KG1 (cell line): ENCODE measurements around the gene NOS1.

Source experiments
- DNase-seq: peaks from one replicate; lab custom pipeline; 2025; lab: John Stamatoyannopoulos, UW

NOS1 gene

GRCh38 chr12:117363056-117363662, 1.7 kb upstream of the NOS1 start:
- no peak for DNase-seq

DNA sequence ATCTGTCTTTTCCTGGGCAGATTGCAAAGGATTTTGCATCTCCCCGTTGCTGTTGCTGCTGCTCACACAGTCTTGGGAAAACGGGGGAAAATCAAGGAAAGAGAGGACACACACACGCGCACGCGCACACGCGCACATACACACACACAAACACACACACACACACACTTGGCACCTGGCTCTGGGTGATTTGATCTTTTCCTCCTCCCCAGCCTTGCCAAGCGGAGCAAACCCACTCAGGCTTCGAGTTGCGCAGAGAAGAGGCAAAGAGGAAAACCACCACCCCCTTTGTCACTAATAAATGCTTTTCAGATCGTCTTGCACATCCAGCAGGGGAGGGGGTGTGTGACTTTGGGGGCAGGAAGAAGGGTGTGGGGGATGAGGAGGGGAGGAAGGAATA, 965 bp upstream of the NOS1 start:
- no peak for DNase-seq

DNA sequence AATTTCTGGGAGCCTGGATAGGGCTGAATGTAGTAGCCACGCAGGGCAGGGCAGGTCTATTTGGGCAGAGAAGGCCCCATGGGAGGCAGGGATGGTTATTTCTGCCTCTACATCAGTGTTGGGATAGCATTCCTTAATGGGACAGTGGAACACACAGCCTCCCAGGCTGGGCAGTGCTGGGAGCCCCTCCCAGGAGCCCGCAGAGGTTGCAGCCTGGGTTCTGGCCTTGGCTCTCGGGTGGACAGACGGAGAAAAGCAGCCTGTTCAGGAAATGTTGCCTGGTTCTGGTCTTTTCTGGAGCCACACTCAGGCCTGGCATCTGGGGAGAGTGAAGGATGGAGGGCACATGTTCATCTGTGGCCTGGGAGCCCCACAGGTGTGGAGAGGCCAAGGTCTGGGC, 479 bp upstream of the NOS1 start:
- DNase-seq = no peak

DNA sequence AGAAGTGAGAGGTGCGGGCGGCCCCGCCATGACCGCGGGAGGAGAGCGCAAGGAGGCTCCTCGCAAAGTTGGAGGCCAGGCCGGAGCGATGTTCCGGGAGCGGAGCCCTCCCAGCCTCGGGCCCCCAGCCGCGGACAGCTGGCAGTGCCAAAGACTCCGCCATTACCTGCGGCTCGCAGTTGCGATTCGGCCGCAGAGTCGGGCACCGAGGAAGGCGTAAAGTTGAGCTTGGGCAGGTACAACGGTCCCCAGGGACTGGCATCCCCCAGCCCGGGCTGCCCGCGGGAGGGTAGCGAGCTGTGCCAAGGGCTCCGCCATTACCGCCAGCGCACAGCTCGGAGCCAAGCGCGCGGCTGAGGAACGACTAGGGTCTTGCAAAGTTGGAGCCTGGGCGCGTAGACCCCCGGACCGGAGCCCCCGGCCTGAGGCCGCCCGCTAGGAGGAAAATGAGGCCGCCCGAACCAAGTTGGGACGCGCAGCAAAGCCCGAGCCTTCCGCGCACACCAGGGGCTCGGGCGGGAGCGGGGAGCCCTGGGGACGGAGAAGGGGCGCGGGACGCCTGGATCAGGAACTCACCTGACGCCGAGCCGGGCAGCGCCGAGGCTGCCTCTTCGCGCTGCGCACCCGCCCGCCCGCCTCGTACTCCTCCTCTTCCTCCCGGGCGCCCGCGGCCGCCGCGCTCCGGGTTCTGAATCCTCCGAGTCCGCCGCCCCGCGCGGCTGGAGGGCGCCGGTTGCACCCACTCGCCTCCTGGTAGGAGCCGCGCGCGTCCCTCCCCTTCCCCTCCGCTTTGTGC, 677 bp downstream of the NOS1 start:
- no peak for DNase-seq

DNA sequence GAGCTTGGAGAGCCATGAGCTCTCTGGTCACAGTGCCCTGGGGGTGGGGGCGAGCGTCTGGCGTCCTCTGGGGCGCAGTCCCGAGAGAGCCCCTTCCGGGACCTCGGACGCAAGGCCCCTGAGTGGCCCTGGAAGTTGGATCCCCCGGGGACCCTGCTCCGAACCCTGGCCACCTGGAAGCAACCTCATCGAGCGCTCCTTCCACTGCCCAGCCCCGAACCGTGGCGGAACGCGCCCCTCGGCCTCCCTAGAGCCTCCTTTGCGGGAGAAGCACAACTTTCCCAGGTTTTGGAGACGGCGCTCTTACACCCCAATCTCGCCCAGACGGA, 1.2 kb downstream of the NOS1 start:
- DNase-seq = no peak

DNA sequence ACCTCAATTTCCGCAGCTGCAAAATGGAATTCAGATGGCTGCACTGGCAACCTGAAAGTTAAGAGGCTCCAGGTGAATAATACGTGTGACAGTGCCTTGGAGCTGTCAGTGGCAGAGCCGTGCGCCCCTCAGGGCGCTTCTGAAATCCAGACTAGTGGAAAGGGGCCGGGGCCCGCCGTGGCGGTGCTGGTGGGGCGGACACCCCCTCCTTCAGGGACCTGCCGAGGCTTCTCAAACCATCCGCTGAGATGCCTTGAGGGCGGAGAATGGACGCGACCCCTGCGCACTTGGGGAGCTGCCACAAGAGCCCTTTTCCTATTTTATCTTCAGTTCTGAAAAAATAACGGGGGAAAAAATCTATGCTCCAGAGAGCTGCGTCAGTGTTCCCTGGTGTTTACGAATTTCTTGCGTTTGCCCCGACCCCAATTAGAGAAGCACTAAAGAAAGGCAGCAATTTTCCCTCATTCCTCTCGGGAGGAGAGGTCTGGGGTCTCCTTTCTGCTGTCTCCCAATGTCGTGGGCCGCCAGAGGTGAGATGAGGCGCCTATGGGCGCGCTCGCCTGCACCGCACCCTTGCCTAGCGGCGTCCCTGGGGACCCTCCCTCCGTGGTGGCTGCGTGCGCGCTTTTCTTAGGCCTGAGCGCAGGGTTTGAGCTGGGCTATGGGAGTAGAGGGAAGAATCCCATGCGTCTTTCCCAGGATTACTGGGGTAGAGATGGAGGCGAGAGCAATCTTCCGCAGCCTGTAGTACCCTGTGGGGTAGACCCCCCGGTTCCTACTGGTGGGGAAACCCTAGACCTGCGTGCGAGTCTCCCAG, 2.2 kb downstream of the NOS1 start:
- DNase-seq = no peak

GRCh38 chr12:117356048-117356447, 5.4 kb downstream of the NOS1 start:
- DNase-seq = no peak

- DNase-seq = no peak
Observed at GRCh38 chr12:117352883-117353282, 8.5 kb downstream of the NOS1 start.

DNA sequence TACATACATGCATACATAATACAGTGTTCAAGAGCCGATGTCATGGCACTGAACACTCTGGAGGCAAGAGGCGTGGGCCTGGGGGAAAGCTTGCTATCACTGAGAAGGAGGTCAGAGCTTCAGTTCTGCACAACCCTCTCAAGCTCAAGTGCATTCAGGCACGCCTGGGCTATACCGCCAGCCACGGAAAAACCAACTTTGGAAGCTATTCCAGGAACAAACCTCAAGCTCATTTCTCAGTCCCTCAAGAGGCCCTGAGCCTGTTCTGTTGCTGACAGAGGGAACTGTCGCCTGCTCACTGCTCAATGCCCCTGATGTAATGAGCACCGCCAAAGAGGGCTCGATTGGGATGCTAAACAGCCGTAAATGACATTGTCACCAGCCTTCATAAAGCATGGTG, 9.2 kb downstream of the NOS1 start:
- no peak for DNase-seq

- DNase-seq = no peak
Observed at GRCh38 chr12:117350140-117350539, 11.3 kb downstream of the NOS1 start.

DNA sequence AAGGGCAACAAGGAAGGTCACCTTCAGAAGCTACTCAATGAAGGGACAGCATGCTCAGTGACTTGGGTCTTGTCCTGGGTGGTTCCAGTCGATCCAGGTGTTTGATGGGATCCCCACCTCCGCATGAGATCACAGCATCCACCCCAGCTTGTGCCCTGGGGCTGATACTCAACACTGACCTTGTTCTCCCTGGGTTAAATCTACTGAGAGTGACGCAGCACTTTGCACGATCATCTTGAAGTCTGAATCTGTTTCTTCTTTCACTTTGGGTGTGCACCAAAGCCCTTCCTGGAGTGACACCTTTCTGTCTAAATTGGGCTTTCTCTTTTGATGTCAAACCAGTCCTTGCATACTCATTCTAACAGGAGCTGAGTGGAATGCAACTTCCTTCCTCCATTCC, 13.8 kb downstream of the NOS1 start:
- DNase-seq = no peak

- no peak for DNase-seq
Observed at GRCh38 chr12:117344716-117345115, 16.7 kb downstream of the NOS1 start.

GRCh38 chr12:117343849-117344248, 17.6 kb downstream of the NOS1 start:
- DNase-seq = no peak

- DNase-seq = no peak
Observed at GRCh38 chr12:117343296-117343695, 18.1 kb downstream of the NOS1 start.

DNA sequence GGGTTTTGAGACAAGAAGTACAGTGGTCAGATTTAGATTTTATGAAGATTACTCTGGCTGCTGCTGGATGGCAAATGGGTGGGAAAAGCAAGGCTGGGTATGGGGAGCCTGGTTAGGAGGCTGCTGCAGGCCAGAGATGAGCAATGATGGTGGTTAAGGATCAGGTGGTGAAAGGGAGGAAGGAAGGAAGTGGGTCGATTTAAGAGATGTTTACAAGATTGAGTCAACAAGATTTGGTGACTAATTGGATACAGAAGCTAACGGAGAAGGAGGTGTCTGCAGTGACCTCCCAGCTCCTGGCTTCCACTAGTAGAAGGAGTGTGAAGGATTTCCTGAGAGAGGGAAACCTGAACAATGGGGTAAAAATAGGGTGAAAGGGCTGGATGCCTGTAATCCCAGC, 18.7 kb downstream of the NOS1 start:
- no peak for DNase-seq

DNA sequence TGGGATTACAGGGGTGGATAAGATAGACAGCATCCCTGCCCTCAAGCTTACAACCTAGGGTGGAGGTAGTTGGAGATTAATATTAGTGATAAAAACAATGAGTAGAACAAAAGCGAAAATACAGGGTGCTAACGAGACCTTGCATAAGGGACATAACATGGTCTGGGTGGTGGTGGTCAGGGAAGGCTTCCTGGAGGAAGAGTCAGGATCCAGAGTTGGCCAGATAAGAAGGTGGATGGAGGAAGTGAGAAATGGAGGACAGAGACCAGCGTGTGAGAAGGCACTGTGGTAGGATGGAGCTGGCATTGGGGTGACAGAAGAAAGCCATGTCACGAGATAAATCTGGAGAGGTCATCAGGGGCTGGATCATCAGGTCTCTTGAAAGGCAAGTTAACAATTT, 19.2 kb downstream of the NOS1 start:
- no peak for DNase-seq

DNA sequence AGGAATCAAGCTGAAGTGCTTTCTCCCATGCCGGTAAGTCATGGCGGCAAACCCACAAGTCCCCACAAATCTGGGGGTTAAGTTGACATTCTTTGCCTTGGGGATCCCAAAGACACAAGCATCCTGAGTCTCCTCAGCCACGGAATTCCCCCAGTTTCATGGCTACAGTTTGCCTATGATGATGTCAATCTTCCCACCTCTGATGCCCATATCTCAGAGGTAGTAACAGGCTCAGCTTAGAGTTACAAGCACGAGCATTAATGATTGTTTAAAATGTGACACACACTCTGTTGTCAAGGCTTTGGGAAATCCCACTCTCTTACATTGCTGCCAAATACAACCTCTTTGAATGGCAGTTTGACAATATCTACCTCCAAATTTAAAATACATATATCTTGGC, 22.3 kb downstream of the NOS1 start:
- DNase-seq = no peak

DNA sequence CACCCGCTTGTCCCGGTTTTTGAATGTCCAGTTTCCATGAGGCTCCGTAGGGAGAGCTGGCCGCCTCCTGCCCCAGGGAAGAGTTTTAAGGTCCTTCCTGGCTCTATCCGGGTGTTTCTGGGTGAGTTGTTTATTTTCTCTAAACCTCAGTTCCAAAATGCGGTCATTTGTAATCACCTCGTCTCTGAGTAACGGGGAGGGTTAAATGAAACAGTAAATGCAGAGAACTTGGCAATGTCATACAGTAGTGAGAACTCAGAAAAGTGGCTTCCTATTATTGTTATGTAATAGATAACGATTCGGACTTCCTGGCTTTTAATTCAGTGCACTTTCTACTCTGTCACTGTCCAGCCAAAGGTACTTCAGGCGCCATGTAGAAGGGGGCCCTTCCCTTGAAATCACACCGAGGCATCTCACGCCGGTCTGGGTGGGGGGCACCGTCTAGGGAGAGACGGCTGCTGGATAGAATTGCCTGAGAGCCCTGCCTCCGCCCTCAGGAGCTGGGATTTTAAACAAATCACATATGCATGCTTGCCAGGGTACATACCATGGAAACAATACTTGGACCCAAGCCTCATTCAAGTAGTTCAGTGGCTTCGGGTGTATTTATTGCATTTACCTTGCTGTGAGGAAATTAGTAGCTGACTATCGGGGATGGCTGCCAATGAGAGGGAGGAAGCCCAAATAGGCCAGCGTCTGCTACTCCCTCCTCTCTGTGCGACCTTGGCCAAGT, 26.4 kb downstream of the NOS1 start:
- DNase-seq = no peak

DNA sequence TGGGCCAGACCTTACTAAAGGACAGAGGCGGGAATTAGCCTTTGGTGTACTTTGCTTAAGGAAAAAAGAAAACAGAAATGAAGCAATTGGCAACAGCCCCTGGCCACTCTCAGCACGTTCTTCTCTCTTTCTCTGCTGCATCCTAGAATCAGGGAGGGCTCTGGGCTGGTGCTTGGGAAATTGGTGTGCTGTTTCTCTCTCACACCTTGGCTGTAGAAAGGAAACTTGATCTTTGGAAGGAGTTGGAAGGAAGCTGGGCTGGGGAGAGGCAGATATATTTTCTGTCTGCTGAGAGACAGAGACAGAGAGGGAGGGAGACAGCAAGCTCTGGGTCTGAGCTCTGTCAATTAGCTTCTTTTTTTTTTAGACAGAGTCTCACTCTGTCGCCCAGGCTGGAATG, 27.4 kb downstream of the NOS1 start:
- no peak for DNase-seq

- no peak for DNase-seq
Observed at GRCh38 chr12:117333331-117333881, 28.0 kb downstream of the NOS1 start.

DNA sequence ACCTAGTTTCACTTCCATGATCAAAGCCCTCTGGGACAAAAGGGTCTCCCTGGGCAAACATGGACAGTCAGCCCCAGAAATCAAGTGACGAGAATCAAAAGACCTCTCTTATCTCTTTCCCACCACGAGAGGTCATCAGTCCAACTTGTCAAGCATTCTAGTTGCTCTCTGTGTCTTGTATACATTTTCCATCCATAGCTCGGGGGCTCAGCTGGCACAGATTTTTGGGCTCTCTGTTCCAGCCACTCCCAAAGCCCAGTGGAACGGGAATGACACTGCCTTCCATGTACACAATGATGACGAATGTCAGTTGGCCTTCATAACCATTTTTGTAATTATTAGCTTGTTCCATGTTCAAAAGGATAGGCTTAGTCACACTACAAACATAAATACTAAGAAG, 29.7 kb downstream of the NOS1 start:
- DNase-seq = no peak

DNA sequence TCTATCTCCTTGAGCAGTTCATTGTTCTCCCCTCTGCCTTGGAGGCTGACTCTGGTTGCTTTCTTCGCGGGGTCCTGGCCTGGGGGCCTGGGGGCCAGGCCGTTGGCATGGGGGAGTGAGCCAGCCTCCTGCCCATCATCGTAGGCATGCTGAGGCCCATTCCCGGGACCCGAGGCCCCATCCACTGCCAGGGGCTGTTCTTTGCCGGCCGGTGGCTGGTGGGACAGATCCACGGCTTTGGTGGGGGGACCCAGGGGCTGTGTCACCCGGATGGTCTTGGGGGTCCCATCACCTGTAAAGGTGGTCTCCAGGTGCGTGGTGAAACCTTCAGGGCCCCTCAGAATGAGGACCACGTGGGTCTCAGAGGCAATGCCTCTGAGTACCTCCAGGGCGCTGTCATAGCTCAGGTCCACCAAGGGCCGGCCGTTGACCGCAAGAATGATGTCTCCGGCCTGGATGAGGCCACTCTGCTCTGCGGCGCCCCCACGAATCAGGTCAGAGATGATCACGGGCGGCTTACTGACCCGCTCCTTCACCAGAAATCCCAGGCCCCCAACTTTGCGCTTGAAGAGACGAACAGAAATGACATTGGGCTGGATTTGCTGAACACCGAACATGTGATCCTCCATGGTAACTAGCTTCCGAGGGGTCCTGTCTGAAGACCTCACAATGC, 30.8 kb downstream of the NOS1 start:
- no peak for DNase-seq
